Gastrocnemius medialis (tissue), 4 donors: Measurements from ENCODE around the gene PRR36. TPM values are rescaled to one million over a fixed set of nuclear protein-coding genes. Genes with fewer than 3 reads are reported as not detected.

ENCODE experiments used
- ATAC-seq, 2 donors: fragments of 150-250 bp; one replicate each; pipeline ENCODE4 v1.9.1; 2016
- DNase-seq, 2 donors: peaks; one replicate each; pipeline ENCODE4 v3.0.0-alpha.2; 2019
- H3K27ac ChIP-seq, 4 donors: fragments of 200-600 bp; sonication (generic); 1 replicate in 1 of 4; 2 replicates in 3 of 4; pipeline ENCODE4 v1.5.1; 2016 to 2018; ENCODE audit warnings: mild to moderate bottlenecking in 2 of 4, moderate library complexity in 1 of 4
- H3K27me3 ChIP-seq, 3 donors: fragments of 200-600 bp; sonication (generic) in 2 of 3; 1 replicate in 1 of 3; 2 replicates in 2 of 3; pipeline versions ENCODE4 v1.5.1 to v1.6.0; 2016 to 2019; ENCODE audit warnings: mild to moderate bottlenecking in 1 of 3, moderate library complexity in 1 of 3
- H3K36me3 ChIP-seq, 2 donors: fragments of 200-600 bp; sonication (generic) in 1 of 2; one replicate each; pipeline ENCODE4 v1.5.1; 2017 to 2018
- H3K4me1 ChIP-seq, 2 donors: fragments of 200-600 bp; sonication (generic) in 1 of 2; one replicate each; pipeline ENCODE4 v1.5.1; 2016 to 2017; ENCODE audit warnings: mild to moderate bottlenecking in 2 of 2
- H3K4me3 ChIP-seq, 4 donors: fragments of 200-600 bp; sonication (generic) in 3 of 4; 1 replicate in 1 of 4; 2 replicates in 3 of 4; pipeline ENCODE4 v1.5.1; 2016 to 2019; ENCODE audit warnings: mild to moderate bottlenecking in 2 of 4
- H3K9me3 ChIP-seq, 3 donors: fragments of 200-600 bp; sonication (generic) in 2 of 3; 1 replicate in 1 of 3; 2 replicates in 2 of 3; pipeline ENCODE4 v1.5.1; 2016 to 2019
- CTCF ChIP-seq, 5 experiments: fragments of 450-650 bp in 3 of 5; fragments of 200-600 bp in 2 of 5; sonication (generic) in 2 of 5; IDR thresholded peaks in 4 of 5; conservative IDR thresholded peaks in 1 of 5; 1 replicate in 4 of 5; 2 replicates in 1 of 5; pipeline ENCODE4 v1.5.1; 2016 to 2019; ENCODE audit warnings: antibody characterized with exemption in 5 of 5, mild to moderate bottlenecking in 3 of 5, moderate library complexity in 3 of 5
- POLR2A ChIP-seq, 2 donors: fragments of 450-650 bp; IDR thresholded peaks; one replicate each; pipeline ENCODE4 v1.6.1; 2017; ENCODE audit warnings: antibody characterized with exemption in 2 of 2, mild to moderate bottlenecking in 2 of 2, moderate library complexity in 2 of 2
- in situ Hi-C, 4 donors: fragments of 200-750 bp; cut with MboI; loops; one replicate each; pipeline versions ENCODE4 v1.15.0 to v1.8.0; 2017; ENCODE audit warnings: low sequenced_read_pairs in 4 of 4
- intact Hi-C: fragments of 100-400 bp; cut with DNase I; formaldehyde crosslinking; loops from one replicate; pipeline ENCODE4 v1.15.1; 2023; ENCODE audit warnings: low total_unique reads
- total RNA-seq, 4 donors: library from RNA; depleted of rRNA; stranded (reverse); fragments of >200 nt; gene quantifications; one replicate each; pipeline versions ENCODE4 v1.1.0 to v1.2.3, GENCODE V29; 2016

PRR36 gene
- total RNA-seq, 4 donors from 2014 or later, result not detected

- no peaks in the 10 kb centered on the region for H3K9me3 ChIP-seq
- no peaks in the 10 kb centered on the region for H3K36me3 ChIP-seq
- DNase-seq, result no peak
- peaks cover 7 to 8% of the 10 kb centered on the region in 2 donors for H3K4me1 ChIP-seq
- intact Hi-C loops (no loop called here), in situ Hi-C loops (no loop called here)
- H3K27me3 ChIP-seq, result peaks cover 40 to 65% (median 61%) of the 10 kb centered on the region in 3 donors
- no peak overlapping the region for H3K4me3 ChIP-seq
- ATAC-seq, result no peak
- TF ChIP-seq POLR2A (IDR thresholded peaks at IDR 0.05) (no peak), CTCF (IDR thresholded peaks at IDR 0.05 in 4 of 5, conservative IDR thresholded peaks at IDR 0.05 in 1 of 5) (no peak)
- no peak overlapping the region for H3K27ac ChIP-seq
These were observed 8.8 kb downstream of the PRR36 start for GRCh38 chr19:7865262-7865911.

DNA sequence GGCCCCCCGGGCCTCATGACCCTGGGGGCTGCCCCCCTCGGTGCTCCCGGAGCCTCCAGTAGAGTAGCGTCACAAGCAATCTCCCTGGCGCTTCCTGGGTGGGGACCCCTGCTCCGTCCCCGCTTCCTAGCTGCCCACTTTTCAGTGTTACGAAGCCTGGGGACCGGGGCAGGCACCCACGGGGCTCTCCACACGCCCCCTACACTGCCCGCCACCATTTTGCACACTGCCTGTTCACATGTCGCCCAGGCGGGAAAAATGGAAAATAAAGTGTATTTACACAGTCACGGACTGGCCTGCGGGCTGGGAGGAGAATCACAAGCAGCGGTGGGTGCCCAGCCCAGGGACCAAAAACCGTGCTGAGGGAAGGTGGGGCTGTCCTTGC lies 9.5 kb downstream of the PRR36 start:
- Histone ChIP-seq H3K4me3 (no peak overlapping the region), H3K27me3 (peaks cover 40 to 69% (median 61%) of the 10 kb centered on the region in 3 donors), H3K4me1 (peaks cover 5 to 8% of the 10 kb centered on the region in 2 donors), H3K27ac (no peak overlapping the region), H3K36me3 (no peaks in the 10 kb centered on the region), H3K9me3 (no peaks in the 10 kb centered on the region)
- TF ChIP-seq CTCF (IDR thresholded peaks at IDR 0.05 in 4 of 5, conservative IDR thresholded peaks at IDR 0.05 in 1 of 5), result no peak
- TF ChIP-seq POLR2A (IDR thresholded peaks at IDR 0.05), result no peak
- DNase-seq (no peak), ATAC-seq (no peak)
- intact Hi-C loops, result no loop called here
- in situ Hi-C loops, result no loop called here

GRCh38 chr19:7863971-7864689 lies 10.1 kb downstream of the PRR36 start:
- H3K36me3 ChIP-seq, result no peaks in the 10 kb centered on the region
- no peak for TF ChIP-seq POLR2A (IDR thresholded peaks at IDR 0.05)
- no peak for TF ChIP-seq CTCF (IDR thresholded peaks at IDR 0.05 in 4 of 5, conservative IDR thresholded peaks at IDR 0.05 in 1 of 5)
- peaks cover 40 to 70% (median 61%) of the 10 kb centered on the region in 3 donors for H3K27me3 ChIP-seq
- no peak overlapping the region for H3K4me3 ChIP-seq
- DNase-seq (no peak), ATAC-seq (no peak)
- intact Hi-C loops, result no loop called here
- no peak overlapping the region for H3K27ac ChIP-seq
- in situ Hi-C loops, result no loop called here
- no peaks in the 10 kb centered on the region for H3K9me3 ChIP-seq
- peaks cover 0 to 8% of the 10 kb centered on the region in 2 donors for H3K4me1 ChIP-seq

DNA sequence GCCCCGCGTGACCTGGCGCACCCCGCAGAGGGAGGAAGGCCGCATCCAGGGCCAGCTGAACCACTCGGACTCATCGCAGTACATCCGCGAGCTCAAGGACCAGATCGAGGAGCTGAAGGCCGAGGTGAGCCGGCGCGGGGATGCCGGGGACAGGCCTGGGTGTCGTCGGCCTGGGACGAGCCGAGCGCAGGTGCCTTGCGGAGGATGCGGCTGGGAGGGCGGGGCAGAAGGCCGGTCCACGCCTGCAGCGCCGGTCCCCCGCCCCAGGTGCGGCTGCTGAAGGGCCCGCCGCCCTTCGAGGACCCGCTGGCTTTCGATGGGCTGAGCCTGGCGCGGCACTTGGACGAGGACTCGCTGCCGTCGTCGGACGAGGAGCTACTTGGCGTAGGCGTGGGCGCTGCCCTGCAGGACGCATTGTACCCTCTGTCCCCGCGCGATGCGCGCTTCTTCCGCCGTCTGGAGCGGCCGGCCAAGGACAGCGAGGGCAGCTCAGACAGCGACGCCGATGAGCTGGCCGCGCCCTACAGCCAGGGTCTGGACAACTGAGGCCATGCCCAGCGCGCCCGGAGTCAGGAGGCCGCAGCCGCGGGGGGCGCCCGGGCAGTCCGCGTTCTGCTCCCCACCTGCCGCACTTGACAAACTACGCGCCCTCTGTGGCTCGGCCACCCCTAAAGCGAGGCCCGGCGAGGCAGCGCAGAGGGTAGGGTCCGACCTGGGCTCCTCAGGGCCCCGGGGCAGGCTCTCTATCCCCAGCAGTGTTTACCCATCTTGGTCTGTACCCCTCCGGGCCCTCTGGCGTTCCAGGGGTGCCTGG lies 10.8 kb downstream of the PRR36 start:
- intact Hi-C loops, result no loop called here
- H3K27me3 ChIP-seq, result peaks cover 35 to 64% (median 56%) of the 10 kb centered on the region in 3 donors
- no peak for ATAC-seq

More for the DNA sequence above, 10.8 kb downstream of the PRR36 start:
- Histone ChIP-seq H3K36me3 (no peaks in the 10 kb centered on the region), H3K9me3 (no peaks in the 10 kb centered on the region), H3K4me3 (no peak overlapping the region), H3K27ac (no peak overlapping the region), H3K4me1 (peaks cover 0 to 2% of the 10 kb centered on the region in 2 donors)
- in situ Hi-C loops, result no loop called here
- DNase-seq, result no peak
- TF ChIP-seq POLR2A (IDR thresholded peaks at IDR 0.05) (no peak), CTCF (IDR thresholded peaks at IDR 0.05 in 4 of 5, conservative IDR thresholded peaks at IDR 0.05 in 1 of 5) (no peak)
